HepG2 (cell line): Measurements from ENCODE around the gene TRAPPC1. TPM values are rescaled to one million over a fixed set of nuclear protein-coding genes. Genes with fewer than 3 reads are reported as not detected.

Source experiments
- ATAC-seq: fragments of 200-7000 bp; cut with Tn5 transposase; 3 replicates; pipeline ENCODE4 v1.9.1; 2020; ENCODE audit warnings: mild to moderate bottlenecking, moderate library complexity
- BruUV-seq: library from RNA; stranded (reverse); fragments of 400-500 nt; replicated peaks from 2 replicates; lab custom pipeline; 2021; lab: Mats Ljungman, UMichigan
- CTCF ChIA-PET: fragments of 300-600 bp; formaldehyde crosslinking; extraction: SDS; loops from one replicate; lab custom pipeline; 2021; ENCODE audit warnings: low total read pairs, inconsistent platforms, low intra/inter-chr PET ratio; lab: Yijun Ruan, JAX
- POLR2A ChIA-PET: fragments of 350-600 bp; sonication (Branson Sonifier 250); formaldehyde crosslinking; loops from one replicate; lab custom pipeline; 2020; ENCODE audit warnings: antibody characterized with exemption, inconsistent platforms; lab: Yijun Ruan, JAX
- DNase-seq: peaks from one replicate; pipeline ENCODE4 v3.0.0-alpha.2; 2015; ENCODE audit warnings: low spot score
- FAIRE-seq: peaks from 3 replicates; lab custom pipeline; 2011; peaks lifted over from hg19 to GRCh38; lab: Jason Lieb, UNC
- H2AFZ ChIP-seq: one replicate; pipeline ENCODE4 v1.6.1; 2011; ENCODE audit warnings: low read length, inconsistent platforms
- H3K27ac ChIP-seq: fragments of 300-600 bp; 3 replicates; pipeline ENCODE4 v1.8.0; 2011; ENCODE audit warnings: mixed run types, mild to moderate bottlenecking, mixed read lengths, low read length, inconsistent platforms; ENCODE audit not compliant: insufficient read depth; ENCODE audit errors: extremely low read length
- H3K27me3 ChIP-seq, 2 experiments: fragments of 200-600 bp in 1 of 2; 2 replicates in 1 of 2; 3 replicates in 1 of 2; pipeline versions ENCODE4 v1.6.0 to v1.8.0; 2011; ENCODE audit warnings: low read length in 2 of 2, mild to moderate bottlenecking in 2 of 2, moderate library complexity in 2 of 2, inconsistent platforms in 1 of 2; ENCODE audit not compliant: insufficient read depth in 2 of 2, control insufficient read depth in 1 of 2
- H3K36me3 ChIP-seq, 2 experiments: fragments of 200-600 bp in 1 of 2; replicated peaks in 1 of 2; 2 replicates in 1 of 2; 3 replicates in 1 of 2; pipeline versions ENCODE4 v1.5.1 to v1.8.0; 2011; ENCODE audit warnings: low read length in 2 of 2, inconsistent platforms in 1 of 2; ENCODE audit not compliant: insufficient read depth in 2 of 2, control insufficient read depth in 1 of 2
- H3K4me1 ChIP-seq: 2 replicates; pipeline ENCODE4 v1.5.1; 2012; ENCODE audit warnings: low read length, inconsistent platforms; ENCODE audit not compliant: insufficient read depth
- H3K4me2 ChIP-seq: 2 replicates; pipeline ENCODE4 v1.6.0; 2011; ENCODE audit warnings: low read depth, low read length, inconsistent platforms
- H3K4me3 ChIP-seq, 3 experiments: fragments of 200-600 bp in 1 of 3; sonication (generic), shearing (Covaris generic) in 1 of 3; replicated peaks in 1 of 3; 2 replicates each; pipeline ENCODE4 v1.5.1; 2011 to 2016; ENCODE audit warnings: low read length in 3 of 3, inconsistent platforms in 2 of 3, low read depth in 2 of 3, mild to moderate bottlenecking in 2 of 3, control low read depth in 1 of 3, mixed read lengths in 1 of 3; ENCODE audit not compliant: insufficient read depth in 1 of 3
- H3K79me2 ChIP-seq: one replicate; pipeline ENCODE4 v1.6.1; 2011; ENCODE audit warnings: low read length, inconsistent platforms; ENCODE audit not compliant: insufficient read depth
- H3K9ac ChIP-seq: 2 replicates; pipeline ENCODE4 v1.6.0; 2011; ENCODE audit warnings: mild to moderate bottlenecking, low read depth, low read length, inconsistent platforms; ENCODE audit not compliant: insufficient read depth
- H3K9me3 ChIP-seq: 2 replicates; pipeline ENCODE4 v1.5.1; 2012; ENCODE audit warnings: mild to moderate bottlenecking, low read length
- H4K20me1 ChIP-seq: 2 replicates; pipeline ENCODE4 v1.6.0; 2011; ENCODE audit warnings: inconsistent platforms, mild to moderate bottlenecking, low read length, moderate library complexity; ENCODE audit not compliant: insufficient read depth
- ARID2 ChIP-seq: sonication (generic); formaldehyde crosslinking; IDR thresholded peaks from 2 replicates; pipeline ENCODE4 v1.8.1; 2022; ENCODE audit warnings: mild to moderate bottlenecking, missing genetic modification reagents, borderline replicate concordance
- EHMT2 ChIP-seq: fragments of 200-600 bp; sonication (generic); IDR thresholded peaks from 2 replicates; pipeline ENCODE4 v1.7.0; 2017; ENCODE audit warnings: antibody characterized with exemption, low read depth, low read length, borderline replicate concordance
- GZF1 ChIP-seq: sonication (generic); formaldehyde crosslinking; IDR thresholded peaks from 2 replicates; pipeline ENCODE4 v1.5.1; 2020; ENCODE audit warnings: mild to moderate bottlenecking, missing genetic modification reagents
- HDAC6 ChIP-seq: fragments of 200-600 bp; sonication (generic); IDR thresholded peaks from 2 replicates; pipeline ENCODE4 v1.7.0; 2017; ENCODE audit warnings: mild to moderate bottlenecking, antibody characterized with exemption, low read length, low read depth
- JDP2 ChIP-seq: sonication (generic); formaldehyde crosslinking; IDR thresholded peaks from 2 replicates; pipeline ENCODE4 v1.8.1; 2022; ENCODE audit warnings: missing genetic modification reagents, borderline replicate concordance
- MATR3 ChIP-seq: sonication (generic); formaldehyde crosslinking; IDR thresholded peaks from 2 replicates; pipeline ENCODE4 v1.4.0; 2020; ENCODE audit warnings: missing genetic modification reagents
- NR0B2 ChIP-seq: sonication (generic); formaldehyde crosslinking; IDR thresholded peaks from 2 replicates; pipeline ENCODE4 v1.4.0; 2020; ENCODE audit warnings: mild to moderate bottlenecking, missing genetic modification reagents
- TBL1XR1 ChIP-seq: fragments of 150-350 bp; IDR thresholded peaks from 2 replicates; pipeline ENCODE4 v1.6.1; 2014; ENCODE audit warnings: borderline replicate concordance, low read length; ENCODE audit not compliant: partially characterized antibody
- ZBTB4 ChIP-seq: sonication (generic); formaldehyde crosslinking; IDR thresholded peaks from 2 replicates; pipeline ENCODE4 v1.4.0; 2020; ENCODE audit warnings: missing genetic modification reagents, mild to moderate bottlenecking, borderline replicate concordance
- ZBTB7B ChIP-seq: sonication (generic); formaldehyde crosslinking; IDR thresholded peaks from 2 replicates; pipeline ENCODE4 v1.4.0; 2020; ENCODE audit warnings: missing genetic modification reagents
- ZNF326 ChIP-seq: sonication (generic); formaldehyde crosslinking; IDR thresholded peaks from 2 replicates; pipeline ENCODE4 v1.4.0; 2020; ENCODE audit warnings: missing genetic modification reagents, borderline replicate concordance
- ZSCAN9 ChIP-seq: IDR thresholded peaks from 2 replicates; pipeline ENCODE4 v1.6.1; 2016; ENCODE audit warnings: borderline replicate concordance
- WGBS: methylation state at CpG from one replicate; pipeline ENCODE4 v1.1.6; 2017; ENCODE audit warnings: low lambda C conversion rate; 5-methylcytosine and 5-hydroxymethylcytosine counted together
- in situ Hi-C: cut with HindIII; loops from 2 replicates; pipeline ENCODE4 v1.10.0; 2017; ENCODE audit warnings: low pct_unique_long_range_greater_than_20kb; ENCODE audit not compliant: extremely low pct_ligation_motif_present
- intact Hi-C: fragments of 100-400 bp; cut with micrococcal nuclease; formaldehyde crosslinking; loops from one replicate; pipeline ENCODE4 v1.10.0; 2022; ENCODE audit not compliant: unreplicated experiment
- polyA plus RNA-seq, 8 experiments: library from polyadenylated mRNA; depleted of rRNA in 3 of 8; stranded (reverse) in 7 of 8; unstranded in 1 of 8; fragments of >200 nt; fragmentation: Illumina TruSeq in 4 of 8; extraction: Trizol in 4 of 8; gene quantifications; 2 replicates each; pipeline versions ENCODE4 v1.2.1 to v1.2.3, GENCODE V29; 2011 to 2016; ENCODE audit warnings: low read depth in 4 of 8, missing spikeins in 1 of 8, mixed read lengths in 1 of 8; ENCODE audit not compliant: insufficient read depth in 1 of 8
- total RNA-seq, 5 experiments: library from RNA; depleted of rRNA; stranded (reverse); fragments of >200 nt; fragmentation: Illumina TruSeq; extraction: Trizol; gene quantifications; 2 replicates each; pipeline ENCODE4 v1.2.3, GENCODE V29; 2016; ENCODE audit warnings: low read depth in 1 of 5

Gene TRAPPC1
- total and polyA plus RNA-seq, 2 of the 13 experiments (the other 11 are each of a cell fraction or from before 2014, with no cell fraction given): 28.1 to 44.9 TPM

DNA sequence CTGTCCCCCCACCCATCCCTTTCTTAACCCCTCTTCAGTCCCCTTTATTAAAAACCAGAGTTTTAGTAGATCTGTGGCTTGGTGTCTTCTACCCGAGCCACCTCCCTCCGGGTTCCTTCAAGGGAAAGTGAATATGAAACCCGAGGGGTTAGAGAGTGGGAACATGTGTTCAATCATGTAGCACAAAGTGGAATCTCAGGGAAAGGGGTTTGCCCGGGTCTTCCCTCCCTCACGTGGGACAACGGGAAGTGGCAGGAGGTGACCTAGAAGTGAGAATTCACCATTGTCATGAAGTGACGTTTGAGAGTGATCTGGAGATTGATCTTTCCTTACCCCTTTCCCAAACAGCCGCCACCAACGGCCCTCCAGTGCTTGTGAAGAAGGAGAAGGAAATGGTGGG is 20.6 kb downstream of the TRAPPC1 start:
- H3K4me3 ChIP-seq: no peak overlapping the region
- no peak overlapping the region for H3K9ac ChIP-seq
- CTCF ChIA-PET: no interaction called here
- H3K36me3 ChIP-seq: no peaks in the 10 kb centered on the region
- no peak for DNase-seq
- POLR2A ChIA-PET: no interaction called here
- no TSS peak for BruUV-seq
- 67% methylated on average over 9 of the region's 9 CpGs for whole genome bisulfite sequencing
- no peaks in the 10 kb centered on the region for H3K9me3 ChIP-seq
- TF ChIP-seq NR0B2 (CRISPR knock-in tag) (no peak), ZNF326 (no peak), ARID2 (CRISPR knock-in tag) (no peak), JDP2 (CRISPR knock-in tag) (no peak), MATR3 (CRISPR knock-in tag) (no peak), ZSCAN9 (CRISPR knock-in tag) (no peak), EHMT2 (no peak), GZF1 (no peak), ZBTB7B (CRISPR knock-in tag) (no peak), TBL1XR1 (no peak), ZBTB4 (CRISPR knock-in tag) (no peak), HDAC6 (no peak)
- no peaks in the 10 kb centered on the region for H3K79me2 ChIP-seq
- no peak for FAIRE-seq
- peaks cover 13% of the 10 kb centered on the region for H3K4me1 ChIP-seq
- in situ Hi-C loops: loop anchor here (5.0 kb wide), 2 partner anchors 76 to 131 kb away; no protein-coding TSS in a partner anchor
- no peak overlapping the region for H3K27ac ChIP-seq
- no peaks in the 10 kb centered on the region; a peak in 1 of 5 replicates for H3K27me3 ChIP-seq
- no peak overlapping the region for H2AFZ ChIP-seq
- no peak for ATAC-seq
- H4K20me1 ChIP-seq: no peaks in the 10 kb centered on the region
- no peak overlapping the region for H3K4me2 ChIP-seq
- intact Hi-C loops: loop anchor here (5.0 kb wide), 1 partner anchor 131 kb away; no protein-coding TSS in a partner anchor
